Measurements from ENCODE around the gene ADAMTS2.

Gene ADAMTS2

DNA sequence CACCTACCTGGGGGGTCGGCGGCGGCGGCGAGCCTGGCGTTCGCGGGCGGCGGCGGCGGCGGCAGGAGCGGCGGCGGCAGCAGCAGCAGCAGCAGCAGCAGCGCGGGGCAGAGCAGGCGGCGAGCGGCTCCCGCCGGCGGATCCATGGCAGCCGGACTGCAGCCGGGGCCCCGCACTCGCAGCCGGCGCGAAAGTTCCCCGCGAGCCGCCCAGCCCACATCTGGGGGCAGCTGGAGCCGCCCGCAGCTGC lies 153 bp downstream of the ADAMTS2 start:
- in situ Hi-C loops (cut with MboI; ENCODE audit: low sequenced_read_pairs), result no loop called here

DNA sequence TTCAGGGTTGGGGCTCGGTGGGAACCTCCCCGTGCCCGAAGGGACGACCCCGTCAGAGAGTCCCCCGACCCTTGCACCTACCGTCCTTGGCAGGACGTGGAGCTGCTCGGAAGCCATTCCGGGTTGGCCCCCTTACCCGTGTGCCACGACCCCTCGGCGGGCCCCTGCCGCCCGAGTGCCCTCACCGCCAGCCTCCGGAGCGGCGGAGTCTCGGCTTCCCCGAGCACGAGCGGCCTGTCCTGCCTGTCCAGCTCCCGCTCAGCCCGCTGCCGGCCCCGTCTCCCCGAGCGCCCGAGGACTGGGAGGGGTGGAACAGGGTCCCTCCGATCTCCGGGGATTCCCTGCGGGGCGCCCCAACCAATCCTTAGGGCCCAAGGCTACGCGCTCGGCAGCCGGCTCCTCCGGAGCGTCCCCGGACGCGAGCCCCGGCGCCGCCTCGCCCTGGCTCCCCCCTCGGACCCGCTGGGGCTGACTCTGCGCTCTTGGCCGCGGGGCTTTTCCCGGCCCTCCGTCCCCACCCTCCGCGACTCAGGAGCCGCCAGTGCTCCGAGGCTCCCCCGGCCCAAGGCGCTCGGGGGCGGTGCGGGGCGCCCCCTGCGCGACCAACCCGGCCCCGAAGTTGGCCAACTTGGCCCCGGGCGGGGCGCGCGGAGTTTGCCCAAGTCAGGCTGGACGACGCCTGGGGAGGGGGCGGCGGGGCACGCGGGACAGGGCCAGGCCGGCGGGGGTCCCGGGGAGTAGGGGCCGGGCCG lies 654 bp downstream of the ADAMTS2 start:
- in situ Hi-C loops (cut with MboI; ENCODE audit: low sequenced_read_pairs), result no loop called here

DNA sequence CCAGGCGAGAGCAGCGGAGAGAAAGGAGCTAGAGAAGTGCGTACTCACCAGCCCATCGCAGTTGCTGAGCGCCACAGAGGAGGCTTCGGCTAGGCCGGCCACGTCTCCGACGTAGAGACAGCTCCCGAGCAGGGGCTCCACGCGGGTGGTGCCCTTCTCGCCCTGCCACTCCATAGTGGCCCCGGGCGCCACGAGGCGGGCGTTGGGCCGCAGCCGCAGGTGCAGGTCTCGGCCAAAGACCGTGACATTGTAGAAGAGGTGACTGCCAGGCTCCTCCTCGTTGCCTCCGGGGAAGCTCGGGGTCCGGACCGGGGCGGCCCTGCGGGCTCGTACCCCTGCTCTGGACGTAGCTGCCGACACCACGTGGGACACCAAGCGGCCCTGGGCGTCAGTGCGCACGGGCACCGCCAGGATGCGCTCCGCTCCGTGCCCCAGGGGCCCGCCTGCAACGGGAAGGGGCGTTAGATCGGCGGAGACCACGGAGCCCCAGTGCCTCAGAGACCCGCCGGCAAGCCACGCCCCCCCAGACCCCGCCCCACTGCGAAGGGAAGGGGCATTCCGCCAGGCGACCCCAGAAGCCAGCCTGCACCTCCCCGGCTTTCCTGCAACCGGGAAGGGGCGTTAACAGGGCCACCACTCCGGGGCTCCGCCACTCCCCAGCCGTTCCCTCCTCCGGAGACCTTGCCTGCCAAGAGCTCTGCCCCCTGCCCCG lies 1.4 kb downstream of the ADAMTS2 start:
- in situ Hi-C loops (cut with MboI; ENCODE audit: low sequenced_read_pairs), result no loop called here

DNA sequence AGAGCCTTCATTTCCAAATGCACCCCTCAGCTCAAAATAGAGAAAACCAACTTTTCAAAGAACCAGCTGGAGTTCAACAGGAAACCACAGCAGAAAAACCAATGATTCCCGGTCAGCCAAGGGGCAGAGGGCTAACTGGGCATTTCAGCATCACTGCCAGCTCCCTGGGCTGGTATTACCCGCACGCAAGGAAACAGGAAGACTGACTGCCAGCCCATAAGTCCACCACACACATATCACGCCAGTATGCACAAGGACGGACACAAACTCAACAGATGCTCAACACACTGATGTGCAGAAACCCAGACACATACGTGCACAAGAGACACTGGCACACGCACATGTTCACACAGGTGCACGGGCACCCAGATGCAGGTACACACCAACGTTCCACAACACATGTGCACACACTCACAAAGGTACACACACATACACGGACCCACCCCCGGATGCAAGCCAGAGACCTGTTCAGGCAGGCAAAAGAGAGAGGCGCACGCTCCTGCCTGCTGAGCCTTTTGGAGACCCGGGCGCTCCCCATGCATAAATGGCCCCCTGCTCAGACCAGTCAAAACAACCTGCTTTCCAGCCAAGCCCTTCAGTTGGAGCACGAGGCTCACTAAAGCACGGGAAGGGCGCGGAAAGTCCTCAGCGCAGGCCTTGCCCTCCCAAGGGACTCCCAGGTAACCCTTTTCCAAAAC lies 2.1 kb downstream of the ADAMTS2 start:
- in situ Hi-C loops (cut with MboI; ENCODE audit: low sequenced_read_pairs), result no loop called here

DNA sequence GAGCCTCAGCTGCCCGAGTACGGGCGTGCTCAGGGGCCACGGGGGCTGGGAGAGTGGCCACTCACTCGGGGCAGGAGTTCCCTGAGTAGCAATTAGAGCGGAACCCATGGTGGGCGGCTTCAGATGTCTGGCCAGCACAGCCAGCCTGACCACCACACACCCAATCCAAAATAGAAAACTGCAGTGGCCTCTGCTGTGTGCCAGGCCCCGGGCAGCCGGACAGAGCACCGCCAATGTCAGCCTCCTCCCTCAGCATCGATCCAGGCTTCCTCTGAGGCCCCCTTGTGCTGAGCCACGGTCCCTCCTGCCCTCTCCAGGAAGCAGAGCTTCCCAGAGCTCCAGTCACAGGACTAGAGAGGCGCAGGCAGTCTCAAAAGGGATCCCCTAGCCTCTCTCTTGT lies 2.7 kb downstream of the ADAMTS2 start:
- in situ Hi-C loops (cut with MboI; ENCODE audit: low sequenced_read_pairs), result no loop called here

DNA sequence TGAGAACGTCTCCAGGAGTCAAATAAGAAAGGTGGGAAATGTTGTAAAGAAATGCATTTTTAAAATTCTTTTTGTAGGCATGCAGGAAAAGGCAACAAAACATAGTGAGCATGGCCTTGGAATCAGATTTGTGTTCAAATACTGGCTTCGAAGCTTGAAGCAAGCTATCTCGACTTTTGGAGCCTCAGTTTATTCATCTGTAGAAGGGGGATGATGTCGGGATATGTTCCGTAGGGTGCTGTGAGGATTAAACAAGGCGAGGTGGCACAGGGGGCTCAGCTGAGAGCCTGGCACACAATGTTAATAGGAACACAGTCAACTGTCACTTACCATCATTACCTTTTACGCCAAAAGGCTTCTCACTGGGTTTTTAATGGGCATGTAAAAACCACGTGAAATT lies 4.8 kb downstream of the ADAMTS2 start:
- in situ Hi-C loops (cut with MboI; ENCODE audit: low sequenced_read_pairs), result no loop called here

DNA sequence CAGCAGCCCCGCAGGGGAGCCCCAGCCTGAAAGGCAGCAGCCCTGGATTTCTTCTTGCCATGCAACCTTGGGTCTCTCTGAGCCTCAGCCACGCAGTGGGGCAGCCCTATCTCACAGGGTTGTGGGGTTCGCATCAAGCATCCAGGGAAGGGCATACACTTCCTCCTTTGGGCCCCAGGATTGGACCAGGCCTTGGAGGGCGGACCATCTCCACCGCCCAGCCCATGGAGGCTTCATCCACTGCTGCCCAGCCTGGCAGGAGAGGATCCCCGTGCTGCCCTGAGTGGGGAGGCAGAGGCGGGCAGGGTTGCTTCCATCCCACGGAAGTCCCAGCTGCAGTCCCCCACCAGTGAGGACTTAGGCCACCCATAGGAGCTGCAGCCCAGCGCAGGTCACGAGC lies 5.3 kb downstream of the ADAMTS2 start:
- in situ Hi-C loops (cut with MboI; ENCODE audit: low sequenced_read_pairs), result no loop called here

DNA sequence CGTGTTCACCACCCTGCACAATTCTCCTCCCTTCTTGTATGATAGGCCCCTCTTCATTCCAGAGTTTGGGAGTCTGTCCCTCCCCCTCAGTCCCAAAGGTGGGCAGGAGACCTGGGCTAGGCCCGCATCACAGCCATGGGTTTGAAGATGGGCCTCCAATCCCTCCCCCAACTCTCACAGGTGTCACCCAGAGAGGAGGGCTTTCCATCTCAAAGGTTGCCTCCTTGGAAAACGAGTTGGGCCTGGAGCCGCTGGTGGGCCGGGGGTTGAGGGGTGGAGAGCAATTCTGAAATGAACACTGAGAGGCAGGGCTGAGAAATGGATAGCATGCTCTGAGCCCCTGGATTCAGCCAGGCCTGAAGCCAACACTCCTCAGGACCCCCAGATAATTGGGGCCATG lies 6.2 kb downstream of the ADAMTS2 start:
- in situ Hi-C loops (cut with MboI; ENCODE audit: low sequenced_read_pairs), result no loop called here

DNA sequence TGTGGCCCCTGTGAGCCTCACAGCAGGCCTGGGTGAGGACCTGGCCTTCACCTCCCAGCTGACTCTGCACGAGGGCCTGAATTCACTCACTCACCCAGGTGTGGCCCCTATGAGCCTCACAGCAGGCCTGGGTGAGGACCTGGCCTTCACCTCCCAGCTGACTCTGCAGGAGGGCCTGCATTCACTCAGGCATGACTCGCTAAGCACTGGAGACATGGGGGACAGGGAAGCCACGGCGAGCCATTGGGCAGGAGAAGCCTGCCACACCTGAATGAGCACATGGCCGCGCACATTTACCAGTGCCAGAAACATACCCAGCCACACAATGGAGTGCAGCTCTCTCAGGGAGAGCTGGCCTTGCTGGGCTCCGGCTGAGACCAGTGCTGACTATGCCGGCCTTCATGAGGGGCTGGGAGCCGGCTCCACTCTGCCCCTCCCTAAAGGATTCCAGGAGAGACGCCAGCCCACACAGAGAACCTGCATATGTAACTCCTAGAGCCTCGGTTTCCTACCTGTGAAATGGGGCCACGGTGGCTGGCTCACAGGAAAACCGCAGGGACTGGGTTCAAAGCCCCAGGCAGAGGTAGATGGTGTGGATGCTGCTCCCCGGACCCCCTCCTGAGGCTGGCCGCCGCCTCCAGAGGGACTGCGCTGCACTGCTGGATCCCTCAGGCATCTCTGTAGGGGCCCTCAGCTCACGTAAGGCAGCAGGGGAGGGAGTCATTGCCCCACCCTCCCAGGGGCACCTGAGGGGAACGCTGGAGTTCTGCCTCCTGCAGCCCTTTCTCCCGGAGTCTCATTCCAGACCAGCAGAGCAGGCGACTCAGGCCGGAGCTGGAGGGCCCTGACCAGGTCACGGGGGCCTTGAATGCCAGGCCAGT lies 7.2 kb downstream of the ADAMTS2 start:
- in situ Hi-C loops (cut with MboI; ENCODE audit: low sequenced_read_pairs), result no loop called here

DNA sequence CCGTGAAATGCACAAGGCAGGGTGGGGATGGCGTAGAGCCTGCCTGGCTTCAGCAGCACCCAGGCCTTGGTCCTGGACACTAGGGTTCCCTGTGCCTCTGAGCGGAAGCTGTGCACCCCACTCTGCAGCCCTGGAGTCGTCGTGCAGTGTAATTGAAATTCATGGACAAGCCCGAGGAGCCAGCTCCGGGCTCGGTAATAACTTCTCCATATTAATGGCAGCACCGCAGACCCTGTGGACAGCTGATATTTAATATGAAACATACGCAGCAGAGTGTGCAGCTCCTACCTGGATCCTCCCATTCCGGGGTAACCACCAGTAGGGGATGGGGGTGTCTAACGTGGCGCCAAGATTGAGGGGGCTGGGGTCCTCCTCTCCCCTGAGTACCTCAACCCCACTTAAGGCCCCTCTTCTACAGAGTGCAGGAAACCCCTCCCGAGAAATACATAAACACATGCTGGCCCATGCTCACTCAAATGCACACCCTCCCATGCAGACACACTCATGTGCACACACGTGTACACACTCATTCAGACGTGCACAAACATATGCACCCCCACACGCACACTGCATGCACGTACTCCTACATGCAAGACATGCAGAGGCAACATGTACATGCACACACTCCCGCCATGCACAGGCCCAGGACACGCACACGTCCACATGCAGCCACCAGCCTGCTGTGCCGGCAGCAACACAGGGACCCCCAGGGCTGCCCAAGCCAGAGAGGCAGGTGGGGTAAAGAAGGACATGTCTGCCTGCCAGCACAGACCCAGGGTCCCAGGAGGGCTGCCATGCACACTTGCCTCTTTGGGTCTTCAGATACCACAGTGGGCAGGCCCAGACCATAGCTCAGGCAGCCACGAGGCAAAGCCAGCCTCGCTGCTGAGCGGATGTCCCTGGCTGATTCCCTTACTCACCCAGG lies 8.1 kb downstream of the ADAMTS2 start:
- in situ Hi-C loops (cut with MboI; ENCODE audit: low sequenced_read_pairs), result no loop called here

DNA sequence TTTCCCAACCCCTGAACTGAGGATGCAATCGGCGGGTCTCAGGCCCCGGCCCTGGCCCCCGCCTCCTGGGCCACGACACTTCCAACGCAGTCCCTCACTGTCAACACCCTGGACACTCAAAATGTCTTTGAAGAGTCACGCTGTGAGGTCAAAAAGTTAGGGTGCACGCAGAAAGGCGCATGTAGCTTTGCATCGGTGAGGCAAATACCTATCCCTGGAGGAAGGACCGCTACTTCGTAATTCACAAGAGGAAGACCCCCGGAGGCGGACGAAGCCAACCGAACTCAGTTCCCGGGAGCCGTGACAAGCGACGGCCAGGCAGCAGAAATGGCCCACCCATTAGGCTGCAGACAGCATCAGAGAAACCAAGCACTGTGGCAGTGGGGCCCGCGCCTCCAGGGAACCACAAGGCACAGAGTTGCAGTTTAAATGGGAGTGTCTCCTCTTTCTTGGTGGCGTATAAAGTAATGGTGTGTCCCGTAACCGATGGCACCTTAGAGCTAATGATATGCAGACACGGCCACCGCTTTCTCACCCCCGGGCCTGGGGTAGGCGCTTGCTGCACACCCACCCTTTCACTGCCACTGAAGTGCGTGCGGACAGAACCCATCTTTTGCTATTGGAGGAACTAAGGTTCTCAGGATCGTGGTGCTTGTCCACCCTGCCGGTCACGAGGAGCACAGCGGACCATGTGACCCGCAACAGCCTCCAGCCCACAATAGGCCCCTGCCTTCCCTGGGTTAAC lies 9.0 kb downstream of the ADAMTS2 start:
- in situ Hi-C loops (cut with MboI; ENCODE audit: low sequenced_read_pairs), result no loop called here

DNA sequence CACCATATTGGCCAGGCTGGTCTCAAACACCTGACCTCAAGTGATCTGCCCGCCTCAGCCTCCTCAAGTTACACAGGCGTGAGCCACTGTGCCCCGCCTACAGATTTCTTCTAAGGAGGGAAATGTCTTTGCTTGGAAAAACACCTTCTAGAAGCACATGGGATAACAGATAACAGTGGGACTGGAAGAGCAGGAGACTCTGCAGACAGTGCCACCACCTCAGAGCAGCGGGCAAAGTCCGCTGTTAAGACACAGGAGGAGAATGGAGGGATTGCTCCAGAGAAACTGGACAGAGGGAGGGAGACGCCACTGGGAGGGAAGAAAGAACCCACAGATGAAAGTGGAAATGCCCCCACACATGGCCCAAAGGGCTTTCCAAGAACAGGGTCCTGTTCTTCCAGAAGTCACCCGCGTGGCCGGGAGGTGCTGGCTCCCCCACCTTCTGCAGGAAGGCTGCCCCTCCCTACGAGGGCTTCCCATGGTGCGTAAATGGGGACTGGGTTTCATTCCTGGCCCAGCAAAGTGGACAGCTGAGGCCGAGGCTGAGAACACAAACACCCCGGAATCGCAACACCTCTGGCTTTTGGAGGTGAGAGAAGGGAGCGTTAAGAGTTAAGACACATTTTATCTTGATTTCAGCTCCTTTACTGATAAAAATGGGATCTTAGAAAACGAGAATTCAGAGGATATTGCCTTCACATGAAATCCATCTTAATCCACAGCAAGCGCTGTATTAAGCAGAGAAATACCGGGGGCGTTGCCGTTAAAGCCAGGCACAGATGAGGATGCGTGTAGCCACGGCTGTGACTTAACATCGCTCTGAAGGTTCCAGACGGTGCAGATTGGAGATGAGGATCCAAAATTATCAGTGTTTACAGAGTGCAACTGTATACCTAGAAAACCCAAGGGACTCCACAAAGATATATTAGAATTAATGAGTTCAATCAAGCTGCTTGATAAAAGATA lies 11.2 kb downstream of the ADAMTS2 start:
- in situ Hi-C loops (cut with MboI; ENCODE audit: low sequenced_read_pairs), result no loop called here

DNA sequence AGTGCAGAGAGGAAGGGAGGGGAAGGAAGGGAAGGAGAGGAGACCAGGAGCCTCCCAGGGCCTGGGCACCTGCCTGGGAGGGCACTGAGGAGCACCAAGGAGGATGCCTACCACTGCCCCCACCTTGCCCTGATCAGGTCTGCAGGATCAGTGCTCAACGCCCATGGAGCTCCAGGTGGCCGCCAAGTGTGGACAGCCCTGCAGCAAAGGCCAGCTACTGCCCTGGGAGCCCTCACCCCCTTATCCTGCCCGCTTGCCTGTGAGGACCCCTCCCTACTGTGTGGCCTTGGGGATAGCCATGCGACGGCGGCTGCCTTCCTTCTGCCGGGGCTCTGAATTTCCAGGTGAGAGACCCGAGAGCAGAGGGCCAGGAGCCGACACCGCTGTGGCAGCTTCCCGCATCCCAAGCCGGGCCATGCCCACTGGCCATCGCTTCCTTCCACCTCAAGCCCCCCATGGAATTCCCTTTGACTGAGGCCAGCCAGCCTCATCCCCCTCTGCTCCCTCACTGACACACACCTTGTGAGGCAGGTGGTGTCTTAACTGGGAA lies 12.4 kb downstream of the ADAMTS2 start:
- in situ Hi-C loops (cut with MboI; ENCODE audit: low sequenced_read_pairs), result no loop called here

DNA sequence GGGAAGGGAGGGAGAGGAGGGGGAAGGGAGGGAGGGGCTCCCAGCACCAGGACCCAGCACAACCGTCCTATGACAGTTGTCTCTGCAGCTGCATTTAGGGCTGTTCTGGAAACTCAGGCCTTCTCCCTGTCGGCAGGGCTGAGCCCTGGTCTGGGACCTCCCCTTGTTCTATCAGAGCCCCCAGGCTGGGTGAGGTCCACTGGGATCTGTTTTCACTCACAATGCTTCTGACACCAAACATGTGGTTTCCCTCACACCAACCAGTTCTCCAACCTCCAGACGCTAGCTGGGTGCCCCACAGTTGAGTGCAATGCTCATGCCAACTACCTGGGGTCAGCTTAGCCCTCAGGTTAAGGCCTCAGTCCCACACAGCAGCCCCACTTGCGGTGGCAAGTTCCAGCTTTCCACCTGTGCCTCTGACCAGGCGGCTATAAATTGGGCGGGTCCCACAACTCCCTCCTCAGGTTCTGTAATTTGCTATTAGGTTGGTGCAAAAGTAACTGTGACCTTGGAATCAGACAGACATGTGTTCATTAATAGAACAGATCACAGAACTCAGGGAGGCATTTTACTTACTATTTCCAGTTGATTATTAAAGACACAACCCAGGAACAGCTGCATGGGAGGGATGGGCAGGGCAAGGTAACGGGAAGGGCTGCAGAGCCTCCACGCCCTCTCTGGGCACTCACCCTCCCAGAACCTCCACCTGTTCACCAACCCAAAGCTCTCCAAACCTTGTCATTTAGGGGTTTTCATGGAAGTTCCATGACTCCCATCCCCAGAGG lies 13.5 kb downstream of the ADAMTS2 start:
- in situ Hi-C loops (cut with MboI; ENCODE audit: low sequenced_read_pairs), result no loop called here

DNA sequence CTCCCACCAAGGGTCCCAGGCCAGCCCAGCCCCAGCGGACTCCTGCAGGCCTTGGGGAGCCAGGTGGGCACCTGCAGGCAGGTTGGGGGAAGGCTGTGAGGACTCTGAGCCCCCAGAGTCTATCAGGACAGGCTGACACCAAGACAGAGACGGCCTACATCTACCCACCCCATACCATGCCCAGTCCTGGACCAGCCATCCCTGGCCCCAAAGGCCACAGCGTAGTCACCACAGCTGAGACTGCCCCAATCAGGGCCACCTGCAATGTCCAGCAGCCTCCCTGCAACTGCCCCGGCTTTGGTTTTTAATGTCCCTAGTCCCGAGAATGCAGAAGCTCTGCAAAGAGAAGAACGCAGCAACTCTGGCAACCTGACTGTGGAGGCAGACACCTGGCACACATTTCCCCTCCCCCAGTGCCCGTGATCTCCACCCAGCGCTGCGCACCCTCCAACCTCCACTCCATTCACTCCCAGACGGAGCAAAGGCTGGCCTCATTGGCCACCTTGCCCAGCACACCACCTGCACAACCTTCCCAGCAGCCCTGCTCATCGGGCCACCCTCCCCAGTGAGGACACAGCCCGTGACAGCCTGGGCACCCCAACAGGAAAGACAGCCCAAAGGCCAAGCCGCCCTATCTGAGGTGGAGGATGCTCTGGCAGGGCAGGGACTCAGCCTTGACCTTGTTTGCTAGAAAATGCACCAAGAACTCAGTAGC lies 14.9 kb downstream of the ADAMTS2 start:
- in situ Hi-C loops (cut with MboI; ENCODE audit: low sequenced_read_pairs), result no loop called here

DNA sequence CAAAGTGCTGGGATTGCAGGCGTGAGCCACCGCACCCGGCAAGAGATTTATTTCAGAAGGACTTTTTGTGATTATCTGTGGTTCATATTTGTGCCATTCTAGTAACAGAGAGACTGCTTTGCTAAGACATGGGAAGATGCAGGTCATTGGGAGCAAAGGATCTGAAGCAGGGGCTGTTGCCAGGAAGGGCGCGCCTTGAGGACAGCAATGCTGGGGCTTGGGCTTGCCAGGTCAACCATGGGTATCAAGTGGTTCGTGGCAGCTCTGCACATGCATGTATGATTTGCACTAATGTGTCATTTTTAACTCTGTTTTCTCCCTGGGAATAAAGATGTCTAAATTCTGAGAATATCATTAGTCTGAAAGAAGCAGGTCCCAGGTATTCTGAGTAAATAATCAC lies 17.0 kb downstream of the ADAMTS2 start:
- in situ Hi-C loops (cut with MboI; ENCODE audit: low sequenced_read_pairs), result no loop called here

Data from hTERT RPE-1 (cell line).